Fibroblast of skin of left biceps (primary cell): ENCODE data around the gene GLS.
"Not testable (repeated sequence)": the region's sequence is repeated elsewhere in the genome, so short reads cannot be mapped to it uniquely, and the experiment has no call there.

Experiments
- DNase-seq, 2 experiments: peaks; one replicate each; pipeline ENCODE4 v3.0.0-alpha.2; 2013; ENCODE audit warnings: low read depth in 2 of 2

Gene GLS

DNA sequence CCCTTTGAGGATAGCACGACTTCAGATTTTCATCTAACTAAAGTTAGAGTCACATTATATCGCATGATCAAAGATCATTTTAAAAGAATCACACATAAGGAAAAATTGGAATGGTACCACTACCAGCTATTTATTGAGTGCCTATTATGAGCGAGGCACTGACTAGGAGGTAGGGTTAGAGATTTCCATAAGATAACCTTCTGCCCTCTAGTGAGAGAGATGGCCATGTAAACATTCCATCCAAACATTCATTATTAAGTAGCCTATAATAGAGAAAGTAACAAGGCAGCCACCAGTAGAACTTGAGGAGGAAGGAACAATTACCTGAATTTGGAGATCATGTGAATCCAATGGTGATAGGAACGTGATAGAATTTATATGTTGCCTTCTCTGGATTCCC is 25.4 kb upstream of the GLS start:
- DNase-seq = no peak

DNA sequence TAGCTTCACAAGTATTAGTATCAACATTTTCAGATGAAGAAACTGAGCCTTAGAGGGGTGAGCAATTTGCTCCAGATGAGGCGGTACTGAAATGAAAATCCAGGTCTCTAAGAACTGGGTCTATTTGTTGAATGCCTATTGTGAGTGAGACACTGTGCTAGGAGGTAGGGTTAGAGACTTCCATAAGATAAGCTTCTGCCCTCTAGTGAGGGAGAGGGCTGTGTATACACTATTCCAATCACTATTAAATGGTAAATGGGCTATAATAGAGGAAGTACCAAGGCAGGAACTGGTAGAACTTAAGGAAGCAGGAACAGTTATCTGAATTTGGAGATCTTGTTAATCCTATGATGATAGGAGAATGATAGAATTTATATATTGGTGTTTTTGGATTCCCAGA is 23.6 kb upstream of the GLS start:
- no peak for DNase-seq

DNA sequence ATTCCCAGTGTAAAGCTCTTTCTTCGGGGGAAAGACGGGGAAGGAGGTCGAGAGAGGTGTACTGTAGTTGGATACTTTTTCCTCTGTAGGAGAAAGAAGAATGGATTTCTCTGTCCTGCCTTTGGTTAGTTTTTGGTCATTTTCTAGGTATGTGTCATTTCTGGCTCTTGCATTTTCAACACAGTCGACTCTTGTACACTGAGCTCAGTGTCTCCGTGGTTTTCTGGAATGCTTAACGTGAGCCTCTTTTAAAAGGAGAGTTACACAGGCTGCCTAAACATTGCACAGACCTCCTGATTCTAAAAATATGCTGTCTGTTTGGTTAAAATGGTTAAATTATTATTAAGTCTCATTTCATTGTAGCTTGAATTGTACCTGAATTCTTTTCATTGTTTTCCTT is 21.8 kb upstream of the GLS start:
- peak; percentile 72 to 76 for DNase-seq

DNA sequence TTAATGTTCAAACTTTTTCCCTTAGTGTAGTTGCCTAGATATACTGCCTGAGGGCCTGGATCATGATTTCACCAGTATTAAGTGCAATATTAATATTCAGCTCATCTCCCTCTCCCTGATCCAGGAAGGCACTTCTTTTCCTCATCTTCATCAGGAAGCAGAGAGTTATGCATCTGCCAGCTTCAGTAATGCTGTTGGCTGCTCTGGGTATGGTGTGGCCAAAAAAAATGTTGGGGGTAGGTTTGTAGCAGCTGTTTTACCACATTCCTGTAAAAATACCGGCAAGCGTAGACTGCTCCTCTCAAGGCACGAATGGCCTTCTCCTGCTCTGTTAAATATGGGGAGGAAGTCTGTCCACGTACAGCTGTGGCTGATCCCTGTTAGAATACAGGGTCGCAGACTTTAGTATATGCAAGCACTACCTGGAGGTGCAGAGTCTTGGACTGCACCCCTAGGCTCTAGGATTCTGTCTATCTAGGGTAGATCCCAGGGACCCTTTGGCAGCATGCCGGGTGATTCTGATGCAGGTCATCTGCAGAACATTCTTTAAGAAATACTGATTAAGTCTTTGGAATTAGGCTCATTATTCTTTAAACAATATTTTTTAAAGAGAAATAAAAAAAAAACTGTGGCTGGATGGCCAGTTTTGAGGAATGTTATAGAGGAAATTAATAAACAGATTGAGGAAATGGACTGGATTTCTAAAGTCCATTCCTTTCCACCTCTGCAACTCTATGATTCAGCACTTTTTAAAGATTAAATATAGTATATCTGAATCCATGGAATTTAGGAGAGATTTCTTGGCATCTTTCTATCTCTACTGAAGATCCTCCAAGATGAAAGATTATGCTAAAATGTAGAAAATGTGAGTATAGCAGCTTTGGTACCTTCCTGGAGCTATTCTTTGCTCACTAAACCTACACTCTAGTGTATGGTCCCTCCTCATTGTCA is 21.0 kb upstream of the GLS start:
- no peak for DNase-seq

- peak; percentile 65 to 70 for DNase-seq
Measured at GRCh38 chr2:190860985-190861680, 19.5 kb upstream of the GLS start.

DNA sequence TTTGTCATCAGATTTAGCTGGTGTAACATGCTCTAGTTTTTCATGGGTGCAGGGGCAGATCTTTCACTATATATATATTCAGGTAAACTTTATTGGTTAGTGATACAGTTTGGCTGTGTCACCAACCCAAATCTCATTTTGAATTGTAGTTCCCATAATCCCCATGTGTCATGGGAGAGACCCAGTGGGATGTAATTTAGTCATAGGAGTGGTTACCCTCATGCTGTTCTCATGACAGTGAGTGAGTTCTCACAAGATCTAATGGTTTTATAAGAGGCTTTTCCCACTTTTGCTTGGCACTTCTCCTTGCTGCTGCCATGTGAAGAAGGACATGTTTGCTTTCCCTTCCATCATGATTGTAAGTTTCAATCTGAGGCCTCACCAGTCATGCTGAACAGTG is 18.5 kb upstream of the GLS start:
- not testable (repeated sequence) for DNase-seq

- no peak for DNase-seq
Measured at GRCh38 chr2:190862571-190862991, 18.0 kb upstream of the GLS start.

DNA sequence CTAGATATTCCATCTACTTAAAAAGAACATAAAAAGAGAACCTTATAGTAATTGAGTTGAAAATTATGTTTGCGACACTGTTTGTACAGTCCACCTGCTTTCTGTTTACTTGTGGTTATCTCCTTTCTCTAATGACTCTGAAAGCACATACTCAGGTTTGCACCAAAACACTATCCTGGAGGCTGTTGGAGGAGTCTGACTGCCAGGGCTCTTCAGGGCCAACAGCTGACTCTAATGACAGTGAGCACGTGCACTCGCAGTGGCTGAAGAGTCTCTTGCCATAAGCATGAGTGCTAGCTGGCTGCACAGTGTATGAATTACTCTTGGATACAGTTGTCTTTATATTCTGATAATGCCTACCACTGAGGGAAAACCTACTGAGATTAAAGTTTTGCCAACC is 16.7 kb upstream of the GLS start:
- DNase-seq = no peak

DNA sequence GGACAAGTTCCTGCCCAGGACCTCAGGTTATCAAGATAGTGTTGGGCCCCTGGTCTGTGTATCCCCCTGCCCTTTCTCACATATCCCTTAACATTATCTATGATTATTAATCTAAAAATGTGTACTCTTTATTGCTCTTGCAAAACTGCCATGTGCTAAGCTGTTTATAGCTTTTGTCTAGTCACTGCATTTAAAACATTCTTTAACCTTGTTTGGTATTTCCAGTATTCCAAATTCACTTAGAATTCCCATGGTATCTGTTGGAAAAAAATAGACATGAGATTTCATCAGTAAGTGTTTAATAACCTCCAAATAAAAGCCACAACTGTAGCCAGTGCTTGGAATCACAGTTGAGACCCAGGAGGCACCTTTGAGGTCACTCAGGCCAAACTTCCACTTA is 16.2 kb upstream of the GLS start:
- peak; percentile 77 to 79 for DNase-seq

GRCh38 chr2:190867212-190867611 is 13.4 kb upstream of the GLS start:
- peak; percentile 58 to 65 for DNase-seq

DNA sequence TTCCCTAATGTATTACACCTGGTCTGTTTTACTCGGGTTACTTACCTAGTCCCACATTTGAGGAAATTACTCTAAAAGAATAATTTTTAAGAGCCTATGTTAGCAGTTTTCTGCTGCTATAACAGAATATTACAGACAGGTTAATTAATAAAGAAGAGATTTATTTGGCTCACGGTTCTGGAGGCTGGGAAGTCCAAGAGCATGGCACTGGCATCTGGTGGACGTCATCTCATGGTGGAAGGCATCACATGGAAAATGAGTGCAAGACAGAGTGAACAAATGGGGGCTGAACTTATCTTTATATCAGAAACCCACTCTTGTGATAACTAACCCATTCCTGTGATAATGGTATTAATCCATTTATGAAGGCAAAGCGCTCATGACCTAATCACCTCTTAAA is 12.8 kb upstream of the GLS start:
- DNase-seq = no peak

DNA sequence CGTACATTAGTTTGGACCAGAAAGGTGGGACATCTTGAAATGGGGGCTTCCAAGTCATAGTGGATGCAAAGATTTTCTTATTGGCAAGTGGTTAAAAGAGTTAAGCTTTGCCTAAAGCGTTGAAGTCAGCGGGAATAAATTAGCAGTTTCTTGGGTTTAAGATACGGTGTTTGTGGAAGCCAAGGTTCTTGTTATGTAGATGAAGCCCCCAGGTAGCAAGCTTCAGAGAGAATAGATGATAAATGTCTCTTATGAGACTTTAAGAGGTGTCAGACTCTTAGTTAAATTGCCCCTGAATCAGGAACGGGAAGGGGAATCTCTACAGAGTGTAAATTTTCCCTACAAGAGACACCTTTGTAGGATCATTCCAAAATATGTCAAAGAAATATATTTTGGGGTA is 10.9 kb upstream of the GLS start:
- DNase-seq = no peak

GRCh38 chr2:190873451-190873850 is 7.2 kb upstream of the GLS start:
- DNase-seq = not testable (repeated sequence)

GRCh38 chr2:190875891-190876290 is 4.7 kb upstream of the GLS start:
- DNase-seq = no peak

- no peak for DNase-seq
Measured at GRCh38 chr2:190876631-190877030, 4.0 kb upstream of the GLS start.

DNA sequence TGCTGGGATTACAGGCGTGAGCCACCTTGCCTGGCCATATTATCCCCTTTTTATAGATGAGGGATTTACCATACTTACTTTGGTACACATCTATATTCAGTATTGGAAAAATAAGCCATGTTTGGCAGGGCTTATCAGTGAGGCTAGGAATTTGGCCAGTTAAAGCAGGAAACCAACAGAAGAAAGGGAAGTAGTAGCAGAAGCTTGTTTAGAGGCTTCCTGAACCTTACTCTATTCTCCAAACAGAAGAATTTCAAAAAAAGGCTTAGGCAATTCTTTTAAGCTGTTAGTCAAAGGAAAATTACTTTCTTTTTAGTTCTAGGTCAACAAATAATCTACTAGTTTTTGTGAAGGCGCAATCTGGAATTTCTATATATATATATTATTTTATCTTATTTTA is 3.2 kb upstream of the GLS start:
- no peak for DNase-seq

DNA sequence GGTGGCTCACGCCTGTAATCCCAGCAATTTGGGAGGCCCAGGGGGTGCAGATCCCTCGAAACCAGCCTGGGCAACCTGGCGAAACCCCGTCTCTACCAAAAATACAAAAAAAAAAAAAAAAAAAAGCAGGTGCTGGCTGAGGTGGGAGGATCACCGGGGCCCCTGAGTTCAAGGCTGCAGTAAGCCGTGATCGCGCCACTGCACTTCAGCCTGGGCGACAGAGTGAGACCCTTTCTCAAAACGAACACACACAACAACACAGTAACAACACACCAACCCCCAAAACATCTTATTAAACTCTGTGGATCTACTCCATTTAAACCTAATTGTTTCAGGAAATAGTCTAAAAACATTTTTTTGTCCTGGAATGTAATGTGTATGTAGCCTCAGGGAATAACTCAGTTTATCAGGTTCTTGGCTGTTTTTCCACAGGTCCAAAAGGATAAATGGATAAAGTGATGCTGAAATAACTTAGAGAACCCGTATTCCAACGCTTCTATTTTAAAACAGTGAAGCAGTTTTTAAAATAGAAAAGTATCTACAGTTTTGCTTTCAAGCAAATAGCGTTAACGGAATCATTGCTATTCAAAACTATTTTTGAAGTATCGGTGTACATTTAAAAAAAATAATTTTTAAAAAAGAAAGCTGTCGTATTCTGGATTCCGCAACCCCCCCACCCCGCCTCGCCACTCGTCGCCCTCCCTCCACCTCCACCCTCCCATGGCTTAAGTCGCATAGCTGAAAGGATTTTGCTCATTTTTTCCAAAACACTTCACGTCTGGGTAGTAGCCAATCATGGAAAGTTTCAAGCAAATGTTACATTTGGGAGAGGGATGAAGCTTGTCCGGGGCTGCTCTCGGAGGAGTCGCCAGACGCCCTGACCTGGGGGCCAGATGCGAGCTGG is 895 bp upstream of the GLS start:
- DNase-seq = no peak

DNA sequence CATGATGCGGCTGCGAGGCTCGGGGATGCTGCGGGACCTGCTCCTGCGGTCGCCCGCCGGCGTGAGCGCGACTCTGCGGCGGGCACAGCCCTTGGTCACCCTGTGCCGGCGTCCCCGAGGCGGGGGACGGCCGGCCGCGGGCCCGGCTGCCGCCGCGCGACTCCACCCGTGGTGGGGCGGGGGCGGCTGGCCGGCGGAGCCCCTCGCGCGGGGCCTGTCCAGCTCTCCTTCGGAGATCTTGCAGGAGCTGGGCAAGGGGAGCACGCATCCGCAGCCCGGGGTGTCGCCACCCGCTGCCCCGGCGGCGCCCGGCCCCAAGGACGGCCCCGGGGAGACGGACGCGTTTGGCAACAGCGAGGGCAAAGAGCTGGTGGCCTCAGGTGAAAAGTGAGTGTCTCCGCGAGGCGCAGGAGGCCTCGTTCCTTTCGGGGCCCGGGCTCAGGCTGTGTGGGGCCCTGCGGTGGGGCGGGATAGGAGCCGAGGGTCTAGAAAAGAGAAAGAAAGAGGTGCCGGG is 520 bp downstream of the GLS start:
- DNase-seq = no peak

DNA sequence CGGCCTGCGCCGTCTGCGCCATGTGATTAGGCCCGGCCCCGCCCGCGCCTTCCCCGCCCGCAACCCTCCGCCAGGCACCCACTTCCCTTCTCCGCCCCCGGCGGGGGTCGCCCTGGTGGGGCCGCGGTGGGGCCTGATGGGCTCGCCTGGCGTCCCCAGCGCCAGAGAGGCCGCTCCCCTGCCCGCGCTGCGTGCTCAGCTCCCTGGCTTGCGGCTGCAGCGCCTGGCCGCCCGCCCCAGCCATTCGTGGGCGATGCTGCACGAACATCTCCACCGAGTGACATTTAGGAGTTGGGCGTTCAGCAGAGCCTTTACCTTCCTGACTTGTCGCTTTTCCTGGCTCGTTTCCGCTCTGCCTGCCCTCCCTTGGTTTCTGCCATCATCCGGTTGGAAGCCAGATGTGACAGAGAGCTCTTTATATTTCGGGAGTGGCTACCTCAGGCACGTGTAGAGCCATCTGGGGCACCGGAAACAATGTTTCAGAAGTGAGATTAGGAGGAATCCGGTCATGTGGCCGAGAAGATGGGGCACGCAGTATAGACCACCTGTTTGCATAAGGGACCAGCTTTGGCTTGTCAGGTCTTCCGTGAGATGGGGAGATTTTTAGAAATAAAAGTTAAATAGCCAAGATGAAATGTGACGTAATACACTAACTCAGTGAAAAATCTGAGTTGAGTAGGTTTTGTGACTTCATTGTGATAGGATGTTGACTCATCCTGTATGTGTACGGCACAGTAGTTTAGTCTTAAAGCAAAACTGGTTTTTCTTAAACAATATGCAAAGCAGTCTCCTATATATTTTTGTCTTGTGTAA is 1.2 kb downstream of the GLS start:
- no peak for DNase-seq

DNA sequence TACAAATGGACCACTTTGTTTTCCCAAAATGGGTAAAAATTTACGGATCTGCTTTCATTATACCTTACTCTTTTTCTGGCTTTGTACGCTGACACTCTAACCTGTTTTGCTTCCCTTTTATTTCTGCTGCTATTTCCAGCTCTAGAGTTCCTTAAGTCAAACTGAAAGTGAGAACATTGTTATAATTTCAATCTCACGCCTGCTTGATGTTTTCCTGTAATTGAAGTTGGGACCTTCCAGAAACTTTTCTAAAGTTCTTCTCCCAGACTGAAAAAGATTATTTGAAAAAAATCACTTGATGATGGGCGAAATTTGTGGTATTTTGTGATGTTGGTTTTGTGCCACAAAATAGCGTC is 1.8 kb downstream of the GLS start:
- DNase-seq = no peak
